Fibroblast of mammary gland (primary cell): ENCODE measurements around the gene NDUFV2.
"Not testable (repeated sequence)": the region's sequence is repeated elsewhere in the genome, so short reads cannot be mapped to it uniquely, and the experiment has no call there.

Experiments
- DNase-seq: peaks from one replicate; pipeline ENCODE4 v3.0.0-alpha.2; 2010; ENCODE audit warnings: low read depth
- H3K4me3 ChIP-seq: 2 replicates; pipeline ENCODE4 v1.5.1; 2011; ENCODE audit warnings: low read depth, mild to moderate bottlenecking, low read length, moderate library complexity; ENCODE audit not compliant: control insufficient read depth
- TF ChIP-seq, protein P1 (sequence below): conservative IDR thresholded peaks from 2 replicates; pipeline ENCODE4 v1.5.1; 2011; ENCODE audit warnings: low read depth, low read length, inconsistent platforms; ENCODE audit not compliant: control insufficient read depth, insufficient read depth

Gene NDUFV2

DNA sequence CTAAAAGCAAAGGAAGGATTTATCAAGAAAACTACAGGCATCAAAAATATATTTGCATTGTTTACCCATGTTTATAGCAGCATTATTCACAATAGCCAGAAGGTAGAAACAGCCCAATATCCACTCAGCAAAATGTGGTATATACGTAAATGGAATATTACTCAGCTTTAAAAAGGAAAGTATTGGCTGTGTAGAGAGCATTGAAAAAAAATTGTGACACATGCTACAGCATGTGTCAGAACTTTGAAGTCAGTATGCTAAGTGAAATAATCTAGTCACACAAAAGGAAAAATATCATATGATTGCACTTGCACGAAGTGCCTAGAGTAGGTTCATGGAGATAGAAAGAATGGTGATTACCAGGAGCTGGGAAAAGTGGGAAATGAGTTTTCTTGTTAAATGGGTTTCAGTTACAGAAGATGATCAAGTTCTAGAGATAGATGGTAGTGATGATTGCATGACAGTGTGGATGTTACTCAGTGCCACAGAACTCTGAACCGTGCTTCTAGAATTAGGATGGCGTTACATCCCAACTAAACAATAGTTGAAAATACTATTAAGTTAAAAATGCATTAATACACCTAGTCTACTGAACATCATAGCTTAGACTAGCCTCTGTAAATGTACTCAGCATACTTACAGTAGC, 54.2 kb downstream of the NDUFV2 start:
- DNase-seq = no peak
- H3K4me3 ChIP-seq = no peak overlapping the region
- TF ChIP-seq, protein P1, sequence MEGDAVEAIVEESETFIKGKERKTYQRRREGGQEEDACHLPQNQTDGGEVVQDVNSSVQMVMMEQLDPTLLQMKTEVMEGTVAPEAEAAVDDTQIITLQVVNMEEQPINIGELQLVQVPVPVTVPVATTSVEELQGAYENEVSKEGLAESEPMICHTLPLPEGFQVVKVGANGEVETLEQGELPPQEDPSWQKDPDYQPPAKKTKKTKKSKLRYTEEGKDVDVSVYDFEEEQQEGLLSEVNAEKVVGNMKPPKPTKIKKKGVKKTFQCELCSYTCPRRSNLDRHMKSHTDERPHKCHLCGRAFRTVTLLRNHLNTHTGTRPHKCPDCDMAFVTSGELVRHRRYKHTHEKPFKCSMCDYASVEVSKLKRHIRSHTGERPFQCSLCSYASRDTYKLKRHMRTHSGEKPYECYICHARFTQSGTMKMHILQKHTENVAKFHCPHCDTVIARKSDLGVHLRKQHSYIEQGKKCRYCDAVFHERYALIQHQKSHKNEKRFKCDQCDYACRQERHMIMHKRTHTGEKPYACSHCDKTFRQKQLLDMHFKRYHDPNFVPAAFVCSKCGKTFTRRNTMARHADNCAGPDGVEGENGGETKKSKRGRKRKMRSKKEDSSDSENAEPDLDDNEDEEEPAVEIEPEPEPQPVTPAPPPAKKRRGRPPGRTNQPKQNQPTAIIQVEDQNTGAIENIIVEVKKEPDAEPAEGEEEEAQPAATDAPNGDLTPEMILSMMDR = no peak

DNA sequence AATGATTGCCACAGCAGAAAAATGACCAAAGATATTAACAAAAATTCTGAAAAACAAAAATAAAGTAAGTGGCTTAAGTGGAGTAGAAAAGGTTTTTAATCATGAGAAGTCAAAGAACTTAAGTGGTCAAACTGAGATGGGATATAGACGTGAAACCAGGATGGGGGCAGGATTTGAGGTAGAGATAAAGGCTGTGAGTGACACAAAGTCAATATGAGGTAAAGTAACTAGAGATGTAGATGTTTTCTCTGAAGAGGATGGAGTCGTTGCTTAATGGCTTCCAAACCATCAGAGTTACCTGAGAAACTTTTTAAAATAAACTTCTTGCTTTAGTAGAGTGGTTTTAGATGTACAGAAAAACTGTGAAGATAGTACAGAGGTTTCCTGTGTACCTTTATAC, 55.3 kb downstream of the NDUFV2 start:
- no peak for DNase-seq
- TF ChIP-seq, protein P1 = no peak

DNA sequence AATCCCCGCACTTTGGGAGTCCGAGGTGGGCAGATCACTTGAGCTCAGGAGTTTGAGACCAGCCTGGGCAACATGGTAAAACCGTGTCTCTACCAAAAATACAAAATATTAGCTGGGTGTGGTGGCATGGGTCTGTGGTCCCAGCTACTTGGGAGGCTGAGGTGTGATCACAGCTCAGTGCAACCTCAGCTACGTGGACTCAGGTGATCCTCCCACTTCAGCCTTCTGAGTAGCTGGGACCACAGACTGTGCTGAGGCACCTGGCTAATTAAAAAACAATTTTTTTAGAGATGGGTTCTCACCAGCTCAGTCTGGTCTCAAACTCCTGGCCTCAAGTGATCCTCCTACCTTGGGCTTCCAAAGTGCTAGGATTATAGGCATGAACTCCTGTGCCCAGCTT, 57.5 kb downstream of the NDUFV2 start:
- no peak overlapping the region for H3K4me3 ChIP-seq
- TF ChIP-seq, protein P1 = no peak
- DNase-seq = no peak

More for the DNA sequence above, 55.3 kb downstream of the NDUFV2 start:
- no peak overlapping the region for H3K4me3 ChIP-seq

DNA sequence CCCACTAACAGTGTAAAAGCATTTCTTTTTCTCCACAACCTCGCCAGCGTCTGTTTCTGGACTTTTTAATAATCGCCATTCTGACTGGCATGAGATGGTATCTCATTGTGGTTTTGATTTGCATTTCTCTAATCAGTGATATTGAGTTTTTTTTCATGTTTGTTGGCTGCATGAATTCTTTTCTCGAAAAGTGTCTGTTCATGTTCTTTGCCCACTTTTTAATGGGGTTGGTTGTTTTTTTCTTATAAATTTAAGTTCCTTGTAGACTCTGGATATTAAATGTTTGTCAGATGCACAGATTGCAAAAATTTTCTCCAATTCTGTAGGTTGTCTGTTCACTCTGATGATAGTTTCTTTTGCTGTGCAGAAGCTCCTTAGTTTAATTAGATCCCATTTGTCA, 60.2 kb downstream of the NDUFV2 start:
- not testable (repeated sequence) for H3K4me3 ChIP-seq, DNase-seq

DNA sequence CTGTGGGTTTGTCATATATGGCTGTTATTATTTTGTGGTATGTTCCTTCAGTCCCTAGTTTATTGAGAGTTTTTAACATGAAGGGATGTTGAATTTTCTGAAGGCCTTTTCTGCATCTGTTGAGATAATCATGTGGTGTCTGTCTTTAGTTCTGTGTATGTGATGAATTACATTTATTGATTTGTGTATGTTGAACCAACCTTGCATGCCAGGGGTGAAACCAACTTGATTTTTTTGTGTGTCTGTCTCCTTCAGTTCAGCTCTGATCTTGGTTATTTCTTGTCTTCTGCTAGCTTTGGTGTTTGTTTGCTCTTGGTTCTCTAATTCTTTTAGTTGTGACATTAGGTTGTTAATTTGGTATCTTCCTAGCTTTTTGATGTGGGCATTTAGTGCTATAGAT, 61.6 kb downstream of the NDUFV2 start:
- H3K4me3 ChIP-seq, DNase-seq: not testable (repeated sequence)

DNA sequence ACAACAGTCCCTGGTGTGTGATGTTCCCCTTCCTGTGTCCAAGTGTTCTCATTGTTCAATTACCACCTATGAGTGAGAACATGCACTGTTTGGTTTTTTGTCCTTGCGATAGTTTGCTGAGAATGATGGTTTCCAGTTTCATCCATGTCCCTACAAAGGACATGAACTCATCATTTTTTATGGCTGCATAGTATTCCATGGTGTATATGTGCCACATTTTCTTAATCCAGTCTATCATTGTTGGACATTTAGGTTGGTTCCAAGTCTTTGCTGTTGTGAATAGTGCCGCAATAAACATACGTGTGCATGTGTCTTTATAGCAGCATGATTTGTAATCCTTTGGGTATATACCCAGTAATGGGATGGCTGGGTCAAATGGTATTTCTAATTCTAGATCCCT, 63.4 kb downstream of the NDUFV2 start:
- not testable (repeated sequence) for H3K4me3 ChIP-seq, DNase-seq

DNA sequence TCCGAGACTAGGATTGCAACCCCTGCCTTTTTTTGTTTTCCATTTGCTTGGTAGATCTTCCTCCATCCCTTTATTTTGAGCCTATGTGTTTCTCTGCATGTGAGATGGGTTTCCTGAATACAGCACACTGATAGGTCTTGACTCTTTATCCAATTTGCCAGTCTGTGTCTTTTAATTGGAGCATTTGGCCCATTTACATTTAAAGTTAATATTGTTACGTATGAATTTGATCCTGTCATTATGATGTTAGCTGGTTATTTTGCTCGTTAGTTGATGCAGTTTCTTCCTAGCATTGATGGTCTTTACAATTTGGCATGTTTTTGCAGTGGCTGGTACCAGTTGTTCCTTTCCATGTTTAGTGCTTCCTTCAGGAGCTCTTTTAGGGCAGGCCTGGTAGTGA, 67.0 kb downstream of the NDUFV2 start:
- not testable (repeated sequence) for DNase-seq, H3K4me3 ChIP-seq

DNA sequence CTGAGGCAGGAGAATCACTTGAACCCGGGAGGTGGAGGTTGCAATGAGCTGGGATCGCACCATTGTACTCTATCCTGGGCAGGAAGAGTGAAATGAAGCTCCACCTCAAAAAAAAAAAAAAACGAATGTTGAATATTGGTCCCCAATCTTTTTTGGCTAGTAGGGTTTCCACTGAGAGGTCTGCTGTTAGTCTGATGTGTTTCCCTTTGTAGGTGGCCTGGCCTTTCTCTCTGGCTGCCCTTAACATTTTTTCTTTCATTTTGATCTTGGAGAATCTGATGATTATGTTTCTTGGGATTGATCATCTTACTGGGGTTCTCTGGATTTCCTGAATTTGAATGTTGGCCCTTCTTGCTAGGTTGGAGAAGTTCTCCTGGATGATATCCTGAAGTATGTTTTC, 69.4 kb downstream of the NDUFV2 start:
- not testable (repeated sequence) for DNase-seq, H3K4me3 ChIP-seq

DNA sequence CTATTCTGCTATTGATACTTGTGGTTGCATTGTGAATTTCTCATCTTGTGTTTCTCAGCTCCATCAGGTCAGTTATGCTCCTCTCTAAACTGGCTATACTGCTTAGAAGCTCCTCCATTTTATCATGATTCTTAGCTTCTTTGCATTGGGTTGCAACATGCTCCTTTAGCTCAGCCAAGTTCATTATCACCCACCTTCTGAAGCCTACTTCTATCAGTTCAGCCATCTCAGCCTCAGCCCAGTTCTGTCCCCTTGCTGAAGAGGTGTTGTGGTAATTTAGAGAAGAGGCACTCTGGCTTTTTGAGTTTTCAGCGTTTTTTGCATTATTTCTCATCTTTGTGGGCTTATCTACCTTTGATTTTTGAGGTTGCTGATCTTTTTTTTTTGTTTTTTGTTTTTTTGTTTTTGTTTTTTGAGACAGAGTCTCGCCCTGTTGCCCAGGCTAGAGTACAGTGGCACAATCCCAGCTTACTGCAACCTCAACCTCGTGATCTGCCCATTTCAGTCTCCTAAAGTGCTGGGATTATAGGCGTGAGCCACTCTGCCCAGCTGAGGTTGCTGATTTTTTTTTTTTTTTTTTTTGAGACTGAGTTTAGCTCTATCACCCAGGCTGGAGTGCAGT, 70.1 kb downstream of the NDUFV2 start:
- no peak overlapping the region for H3K4me3 ChIP-seq
- TF ChIP-seq, protein P1 = no peak
- DNase-seq = no peak
